ENCODE results near the gene ARHGAP29.
A peak's percentile ranks its signal among the peaks of the same experiment; 100 is the strongest.

ARHGAP29 gene, protein sequence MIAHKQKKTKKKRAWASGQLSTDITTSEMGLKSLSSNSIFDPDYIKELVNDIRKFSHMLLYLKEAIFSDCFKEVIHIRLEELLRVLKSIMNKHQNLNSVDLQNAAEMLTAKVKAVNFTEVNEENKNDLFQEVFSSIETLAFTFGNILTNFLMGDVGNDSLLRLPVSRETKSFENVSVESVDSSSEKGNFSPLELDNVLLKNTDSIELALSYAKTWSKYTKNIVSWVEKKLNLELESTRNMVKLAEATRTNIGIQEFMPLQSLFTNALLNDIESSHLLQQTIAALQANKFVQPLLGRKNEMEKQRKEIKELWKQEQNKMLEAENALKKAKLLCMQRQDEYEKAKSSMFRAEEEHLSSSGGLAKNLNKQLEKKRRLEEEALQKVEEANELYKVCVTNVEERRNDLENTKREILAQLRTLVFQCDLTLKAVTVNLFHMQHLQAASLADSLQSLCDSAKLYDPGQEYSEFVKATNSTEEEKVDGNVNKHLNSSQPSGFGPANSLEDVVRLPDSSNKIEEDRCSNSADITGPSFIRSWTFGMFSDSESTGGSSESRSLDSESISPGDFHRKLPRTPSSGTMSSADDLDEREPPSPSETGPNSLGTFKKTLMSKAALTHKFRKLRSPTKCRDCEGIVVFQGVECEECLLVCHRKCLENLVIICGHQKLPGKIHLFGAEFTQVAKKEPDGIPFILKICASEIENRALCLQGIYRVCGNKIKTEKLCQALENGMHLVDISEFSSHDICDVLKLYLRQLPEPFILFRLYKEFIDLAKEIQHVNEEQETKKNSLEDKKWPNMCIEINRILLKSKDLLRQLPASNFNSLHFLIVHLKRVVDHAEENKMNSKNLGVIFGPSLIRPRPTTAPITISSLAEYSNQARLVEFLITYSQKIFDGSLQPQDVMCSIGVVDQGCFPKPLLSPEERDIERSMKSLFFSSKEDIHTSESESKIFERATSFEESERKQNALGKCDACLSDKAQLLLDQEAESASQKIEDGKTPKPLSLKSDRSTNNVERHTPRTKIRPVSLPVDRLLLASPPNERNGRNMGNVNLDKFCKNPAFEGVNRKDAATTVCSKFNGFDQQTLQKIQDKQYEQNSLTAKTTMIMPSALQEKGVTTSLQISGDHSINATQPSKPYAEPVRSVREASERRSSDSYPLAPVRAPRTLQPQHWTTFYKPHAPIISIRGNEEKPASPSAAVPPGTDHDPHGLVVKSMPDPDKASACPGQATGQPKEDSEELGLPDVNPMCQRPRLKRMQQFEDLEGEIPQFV

DNA sequence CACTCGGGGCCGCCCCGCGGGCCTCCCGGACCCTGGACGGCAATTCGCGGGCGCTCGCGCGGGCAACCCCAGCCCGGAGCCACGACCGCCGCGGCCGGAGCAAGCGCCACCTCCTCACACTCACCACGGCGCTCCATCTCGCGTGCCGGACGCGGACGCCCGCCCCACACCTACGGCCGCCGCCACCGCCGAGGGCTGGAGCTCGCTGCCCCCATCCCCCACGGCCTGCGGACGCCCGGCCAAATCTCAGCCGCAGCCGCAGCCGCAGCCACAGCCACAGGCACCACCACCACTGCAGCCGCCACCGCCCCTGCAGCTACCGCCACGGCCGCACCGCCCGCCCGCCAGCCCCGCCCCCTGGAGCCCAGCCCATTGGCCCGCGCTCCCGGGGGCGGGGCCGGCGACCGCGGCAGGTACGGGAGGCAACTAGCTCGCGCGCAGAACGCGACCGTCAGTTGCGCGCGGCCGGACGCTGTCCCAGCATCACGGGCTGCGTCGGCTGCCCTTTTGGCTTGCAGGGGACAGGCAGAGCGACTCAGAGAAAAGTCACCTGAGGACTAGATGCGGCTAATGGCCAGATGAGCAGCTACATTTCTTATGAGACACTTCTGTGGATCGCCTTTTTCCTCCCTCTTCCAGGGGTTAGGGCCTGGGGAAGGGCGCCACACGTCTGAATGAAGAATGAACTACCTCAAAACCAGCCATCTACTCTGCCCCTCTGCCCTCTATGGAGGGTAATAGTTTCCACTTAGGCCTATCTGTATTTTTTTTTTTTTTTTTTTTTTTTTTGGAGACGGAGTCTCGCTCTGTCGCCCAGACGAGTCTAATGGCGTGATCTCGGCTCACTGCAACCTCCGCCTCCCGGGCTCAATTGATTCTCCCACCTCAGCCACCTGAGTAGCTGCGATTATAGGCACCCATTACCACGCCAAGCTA is at the start of gene ARHGAP29:
Gene ARHGAP29, minus strand, starts transcription at position 294 of the 936 bp plus-strand sequence. CDS start 5,973 bp downstream, outside the sequence.
- peak; percentile 27 for DNase-seq

DNA sequence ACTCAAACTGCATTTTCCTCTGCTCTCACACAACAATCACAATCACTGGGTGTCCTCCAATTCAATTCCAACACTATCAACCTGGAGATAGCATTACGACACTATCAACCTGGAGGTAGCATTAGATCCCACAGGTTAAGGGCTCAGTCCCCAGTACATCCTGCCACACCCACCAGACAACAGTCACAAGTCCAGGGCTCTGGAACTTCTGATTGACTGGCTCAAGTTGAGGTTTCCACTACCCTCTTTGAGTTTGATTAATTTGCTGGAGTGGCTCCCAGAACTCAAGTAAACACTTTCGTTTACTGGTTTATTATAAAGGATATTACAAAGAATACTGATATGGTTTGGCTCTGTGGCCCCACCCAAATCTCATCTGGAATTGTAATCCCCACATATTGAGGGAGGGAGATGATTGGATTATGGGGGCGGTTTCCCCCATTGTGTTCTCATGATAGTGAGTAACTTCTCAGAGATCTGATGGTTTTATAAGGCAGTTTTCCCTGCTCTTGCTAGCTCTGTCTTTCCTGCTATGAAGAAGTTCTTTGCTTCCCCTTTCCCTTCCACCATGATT is 49.6 kb upstream of the ARHGAP29 start:
- DNase-seq = no peak

DNA sequence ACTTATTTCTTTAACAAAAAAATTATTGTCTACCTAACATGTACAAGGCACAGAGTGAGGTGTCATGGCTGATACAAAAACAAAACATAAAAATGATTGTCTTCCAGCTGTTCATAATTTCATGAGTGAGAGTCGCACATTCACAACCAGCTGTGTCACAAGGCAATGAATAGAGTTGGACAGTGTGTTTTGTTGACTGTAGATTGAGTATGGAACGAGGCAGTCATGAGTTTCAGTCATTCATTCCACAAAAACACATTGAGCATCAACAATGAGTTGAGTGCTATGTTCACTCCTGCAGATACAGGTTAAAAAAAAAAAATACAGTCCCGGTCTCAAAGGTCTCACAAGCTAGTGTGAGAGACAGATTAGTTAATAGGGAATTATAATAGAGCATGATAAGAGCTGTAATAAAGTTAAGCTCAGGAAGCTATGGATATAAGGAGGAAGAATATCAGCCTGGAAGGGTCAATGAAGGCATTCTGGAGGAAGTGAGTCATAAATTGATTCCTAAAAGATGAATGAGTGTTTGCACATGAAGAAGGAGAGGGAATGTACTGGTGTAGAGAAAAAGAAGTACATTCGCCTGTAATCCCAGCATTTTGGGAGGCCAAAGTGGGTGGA is 47.8 kb upstream of the ARHGAP29 start:
- no peak for DNase-seq

DNA sequence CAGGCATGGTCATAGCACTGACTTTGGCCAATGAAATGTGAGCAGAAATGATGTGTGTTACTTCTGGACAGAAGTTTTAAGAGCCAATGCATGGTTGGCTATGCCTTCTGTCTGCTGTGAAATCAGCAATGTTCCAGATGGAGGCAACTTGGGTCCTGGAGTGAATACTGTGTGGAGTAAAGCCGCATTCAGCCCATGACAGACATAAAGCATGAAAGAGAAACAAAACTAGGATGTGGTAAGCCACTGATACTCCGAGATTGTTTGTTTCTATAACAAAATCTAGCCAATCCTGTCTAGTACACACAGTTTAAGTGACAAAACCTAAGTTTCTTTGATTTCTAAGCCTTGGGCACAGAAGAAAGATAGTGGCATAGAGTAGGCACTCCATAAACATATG is 47.1 kb upstream of the ARHGAP29 start:
- no peak for DNase-seq

DNA sequence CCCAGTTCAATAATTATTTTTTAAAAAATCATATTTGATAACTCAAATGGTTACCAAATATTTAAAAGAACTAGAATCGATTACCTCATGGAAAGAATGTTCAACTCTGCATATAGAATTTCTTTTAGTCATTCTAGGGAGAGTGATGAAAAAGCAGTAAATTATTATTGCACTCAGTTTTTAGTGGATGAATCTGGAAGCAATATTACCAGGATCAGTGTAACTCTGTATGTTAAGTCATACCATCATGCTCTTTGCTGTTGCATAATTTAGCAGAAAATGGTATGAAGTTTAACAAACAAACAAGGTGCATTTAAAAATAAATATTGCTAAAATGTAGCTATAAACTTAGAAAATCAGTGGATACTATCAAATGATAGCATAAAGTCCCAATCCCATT is 46.1 kb upstream of the ARHGAP29 start:
- no peak for DNase-seq

DNA sequence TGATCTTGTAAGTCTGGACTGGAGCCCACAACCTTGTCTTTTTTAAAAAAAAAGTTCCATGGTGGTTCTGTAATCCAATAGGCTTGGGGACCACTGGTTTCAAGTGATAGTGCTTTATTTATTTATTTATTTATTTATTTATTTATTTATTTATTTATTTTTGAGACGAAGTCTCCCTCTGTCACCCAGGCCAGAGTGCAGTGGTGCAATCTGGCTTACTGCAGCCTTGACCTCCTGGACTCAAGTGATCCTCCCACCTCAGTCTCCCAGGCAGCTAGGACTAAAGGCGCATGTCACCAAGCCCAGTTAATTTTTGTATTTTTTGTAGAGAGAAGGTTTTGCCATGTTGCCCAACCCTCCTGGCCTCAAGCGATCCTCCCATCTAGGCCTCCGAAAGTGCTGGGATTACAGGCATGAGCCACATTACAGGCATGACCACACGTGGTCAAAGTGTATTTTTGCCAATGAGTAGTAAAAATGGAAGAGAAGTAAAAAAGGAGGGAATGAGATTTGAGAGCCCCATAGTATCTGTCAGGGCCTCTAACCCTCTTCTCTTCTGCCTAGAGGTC is 44.8 kb upstream of the ARHGAP29 start:
- DNase-seq = no peak

DNA sequence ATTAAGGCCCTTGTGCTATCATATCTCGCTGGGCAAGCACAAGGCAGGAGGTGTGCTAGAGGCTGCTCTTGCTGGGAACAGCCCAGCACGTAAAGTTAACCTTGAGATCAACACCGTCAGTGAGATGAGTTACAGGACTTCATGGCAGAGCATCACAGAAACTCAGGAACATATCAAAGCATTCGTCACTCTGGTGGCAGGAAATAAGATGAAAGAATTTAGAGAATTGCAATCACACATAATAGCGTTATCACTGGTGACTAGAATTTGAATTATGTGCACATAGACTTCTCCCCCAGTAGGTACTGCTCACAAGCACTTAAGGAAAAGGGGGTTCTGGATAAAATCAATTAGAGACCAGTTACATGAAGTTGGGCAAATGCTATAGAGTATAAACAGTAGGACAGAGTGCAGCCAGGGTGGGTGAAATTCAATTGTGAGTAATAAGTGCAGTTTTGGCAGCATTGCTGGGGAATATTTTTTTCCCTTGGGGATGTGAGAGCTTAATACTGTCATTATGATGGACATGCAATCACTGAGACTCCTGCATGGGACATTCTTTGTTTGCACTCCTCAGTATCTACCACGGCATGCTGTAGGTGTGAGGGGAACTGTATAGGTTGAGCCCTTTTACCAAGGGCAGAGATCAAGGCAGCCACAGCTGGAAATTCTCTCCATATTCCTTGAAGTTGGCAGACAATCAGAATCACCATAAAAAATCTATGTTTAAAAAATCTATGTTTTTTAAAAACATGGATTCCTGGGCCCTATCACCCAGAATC is 44.2 kb upstream of the ARHGAP29 start:
- no peak for DNase-seq

DNA sequence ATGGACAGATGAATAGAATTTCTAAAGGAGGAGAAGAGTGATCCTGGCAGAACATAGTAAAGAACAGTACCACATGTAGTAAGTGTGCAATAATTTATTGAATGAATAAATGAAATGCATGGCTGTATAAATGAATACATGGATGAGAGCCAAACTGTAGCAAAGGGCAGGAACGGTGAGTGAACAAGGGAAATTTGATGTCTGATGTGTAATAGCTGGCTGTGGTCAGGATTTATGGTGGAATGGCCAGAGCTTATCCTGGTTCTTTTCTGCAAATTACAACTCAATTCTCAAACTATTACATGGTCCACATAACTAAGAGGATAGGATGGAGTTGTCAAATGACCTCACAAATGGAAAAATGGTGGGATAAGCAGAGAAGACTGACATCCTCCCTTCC is 43.2 kb upstream of the ARHGAP29 start:
- no peak for DNase-seq

DNA sequence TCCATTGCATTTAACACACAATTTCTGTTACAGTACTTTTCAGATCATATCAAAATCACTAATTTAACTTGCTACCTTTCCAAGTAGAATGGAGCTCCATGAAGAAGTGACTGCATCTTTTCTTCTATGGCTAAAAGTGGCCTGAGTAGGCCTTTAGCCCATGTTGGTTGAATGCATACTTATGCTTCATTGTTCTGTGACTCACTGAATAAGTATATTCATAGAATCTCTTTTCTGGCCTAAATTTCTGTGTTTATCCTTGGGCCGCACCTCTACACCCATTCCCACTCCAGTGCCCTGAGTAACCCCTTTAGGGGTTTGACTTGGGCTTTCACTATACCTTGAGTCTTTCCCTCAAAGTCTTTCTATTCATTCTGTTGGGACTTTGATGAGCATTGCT is 42.1 kb upstream of the ARHGAP29 start:
- no peak for DNase-seq

DNA sequence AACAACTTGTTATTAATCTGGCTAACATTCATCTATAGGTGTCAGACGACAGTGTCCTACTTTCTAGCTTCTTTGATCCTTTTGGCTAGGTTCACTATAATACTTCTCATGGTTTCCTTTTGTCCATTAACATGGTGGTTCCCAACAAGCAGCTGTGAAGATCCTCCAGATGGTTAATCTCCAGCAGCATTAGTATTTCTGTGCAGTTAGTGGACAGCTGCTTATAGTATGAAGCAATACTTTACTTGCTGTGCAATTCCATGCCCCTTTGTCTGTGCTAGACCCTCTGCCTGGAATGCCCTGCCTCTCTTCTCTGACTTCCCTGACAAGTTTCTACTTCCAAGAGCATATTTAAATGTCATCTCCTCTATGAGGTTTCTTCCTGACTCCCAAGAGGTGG is 41.7 kb upstream of the ARHGAP29 start:
- DNase-seq = no peak

DNA sequence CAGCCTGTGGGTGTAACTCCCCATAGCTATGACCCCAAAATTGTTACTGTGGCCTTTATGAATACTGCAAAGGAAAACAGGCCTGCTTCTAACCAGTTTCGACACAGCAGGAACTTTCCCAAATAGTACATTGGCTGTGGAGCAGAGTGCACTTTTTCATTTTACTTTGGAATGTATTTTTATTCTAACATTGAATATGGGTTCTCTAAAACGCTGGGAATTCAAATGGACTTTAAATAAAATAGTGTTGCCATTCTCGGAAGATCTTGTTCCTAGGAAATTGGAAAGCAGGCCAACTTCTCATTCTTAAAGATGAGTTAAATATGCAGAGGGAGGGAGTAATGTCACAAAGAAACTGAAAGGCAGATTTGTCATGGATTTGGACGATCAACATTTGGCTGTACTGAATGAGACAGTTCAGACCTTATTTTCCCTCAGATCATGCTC is 39.6 kb upstream of the ARHGAP29 start:
- DNase-seq = no peak

DNA sequence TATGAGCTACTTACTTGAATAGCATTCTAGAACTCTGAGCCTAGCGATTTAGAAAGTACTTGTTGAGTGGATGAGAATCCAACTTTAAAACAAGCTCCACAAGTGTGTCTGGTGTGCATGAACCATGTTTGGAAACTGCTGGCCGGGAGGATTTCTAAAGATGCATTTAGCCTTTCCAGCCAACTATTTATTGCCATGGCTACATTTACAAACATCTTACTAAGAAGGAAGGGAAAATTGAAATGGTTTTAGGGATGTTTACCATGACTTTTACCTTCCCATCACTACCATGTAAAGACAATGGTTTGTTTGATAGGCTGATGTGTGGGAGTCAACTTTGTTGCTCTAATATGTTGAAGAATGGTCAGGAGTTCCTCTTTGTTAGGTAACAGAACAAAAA is 37.7 kb upstream of the ARHGAP29 start:
- no peak for DNase-seq

DNA sequence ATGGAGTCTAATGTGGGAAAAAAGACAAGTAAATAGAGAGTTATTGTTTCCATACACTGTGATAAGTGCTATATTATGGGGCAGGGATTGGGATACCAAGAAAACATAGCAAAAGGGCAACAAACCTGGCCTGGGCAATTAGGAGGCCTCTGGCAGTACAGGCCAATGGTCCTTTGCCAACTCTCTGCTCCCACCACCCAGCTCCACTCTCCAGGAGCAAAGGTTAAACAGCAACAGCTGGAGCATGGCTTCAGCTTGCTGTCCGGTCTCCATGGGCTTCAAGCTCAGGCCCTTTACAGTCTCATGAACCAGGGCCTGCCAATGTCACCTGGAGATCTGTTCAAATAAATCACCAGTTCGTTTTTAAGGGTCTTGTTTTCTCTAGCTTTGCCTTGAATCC is 37.2 kb upstream of the ARHGAP29 start:
- DNase-seq = no peak

DNA sequence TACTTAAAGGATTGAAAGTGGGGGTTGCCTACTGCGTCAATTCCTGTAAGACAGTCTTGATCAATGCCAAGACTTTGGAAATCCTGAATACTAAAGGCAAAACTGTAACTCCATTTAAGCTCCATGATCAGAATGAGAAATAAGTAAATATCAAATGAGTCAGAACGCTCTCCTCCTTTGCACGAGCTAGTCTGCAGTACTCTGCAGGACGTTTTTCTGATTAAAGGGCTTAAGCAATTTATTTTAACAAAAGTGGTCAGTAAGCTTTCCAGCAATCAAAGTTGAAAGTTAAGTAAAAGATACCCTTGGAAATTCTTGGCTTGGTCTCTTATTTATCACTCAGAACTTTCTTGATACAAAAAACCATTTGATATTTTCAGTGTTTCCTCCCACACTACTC is 35.7 kb upstream of the ARHGAP29 start:
- no peak for DNase-seq

DNA sequence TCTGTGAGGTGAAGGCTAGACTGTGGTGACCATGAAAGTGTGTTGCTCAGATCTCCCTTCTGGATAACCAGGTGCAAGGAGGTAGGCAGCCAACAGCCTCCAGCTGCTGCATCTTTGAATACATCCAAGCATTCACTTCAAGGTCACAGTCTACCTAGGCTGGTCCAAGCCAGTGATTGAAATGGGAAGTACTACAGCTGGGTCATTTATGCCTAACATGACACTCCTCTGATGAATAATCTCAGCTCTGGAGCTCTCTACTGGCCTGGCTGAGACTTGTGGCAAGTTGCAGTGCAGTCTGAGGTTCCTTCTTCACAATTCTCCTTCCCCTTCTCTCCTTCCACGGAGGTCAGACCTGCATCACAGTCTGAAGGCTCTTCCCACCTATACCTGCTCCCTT is 35.0 kb upstream of the ARHGAP29 start:
- DNase-seq = no peak

DNA sequence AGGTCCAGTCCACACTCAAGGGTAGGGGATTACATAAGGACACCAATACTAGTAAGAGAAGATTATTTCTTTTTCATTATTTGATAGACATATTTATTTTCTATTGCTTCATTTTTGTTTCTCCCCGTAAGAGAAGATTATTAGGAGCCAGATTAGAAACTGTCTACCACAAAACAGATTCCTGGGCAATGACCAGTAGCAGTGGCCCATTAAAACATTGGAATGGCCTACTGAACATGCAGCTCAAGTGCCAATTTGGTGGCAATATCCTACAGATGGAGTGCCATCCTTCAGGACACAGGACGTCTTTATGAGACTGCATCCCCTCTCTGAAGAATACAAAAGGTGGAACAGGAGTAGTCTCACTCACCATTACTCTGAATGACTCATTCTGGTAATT is 34.0 kb upstream of the ARHGAP29 start:
- no peak for DNase-seq

DNA sequence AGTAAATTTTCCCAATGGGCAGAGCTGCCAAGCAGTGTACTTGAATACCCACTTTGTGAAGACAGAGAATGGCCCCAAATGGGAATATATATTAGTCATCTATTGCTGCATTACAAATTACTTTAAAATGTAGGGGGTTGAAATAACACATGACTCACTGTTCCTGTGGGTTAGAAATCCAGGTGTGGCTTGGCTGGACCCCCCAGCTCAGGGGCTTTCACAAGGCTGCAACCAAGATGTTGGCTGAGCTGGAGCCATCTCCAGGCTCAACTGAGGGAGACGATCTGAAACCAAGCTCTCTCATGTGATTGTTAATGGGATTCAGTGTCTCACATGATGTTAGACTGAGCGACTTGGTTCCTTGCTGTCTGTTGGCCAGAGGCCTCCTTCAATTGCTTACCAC is 33.4 kb upstream of the ARHGAP29 start:
- DNase-seq = no peak

DNA sequence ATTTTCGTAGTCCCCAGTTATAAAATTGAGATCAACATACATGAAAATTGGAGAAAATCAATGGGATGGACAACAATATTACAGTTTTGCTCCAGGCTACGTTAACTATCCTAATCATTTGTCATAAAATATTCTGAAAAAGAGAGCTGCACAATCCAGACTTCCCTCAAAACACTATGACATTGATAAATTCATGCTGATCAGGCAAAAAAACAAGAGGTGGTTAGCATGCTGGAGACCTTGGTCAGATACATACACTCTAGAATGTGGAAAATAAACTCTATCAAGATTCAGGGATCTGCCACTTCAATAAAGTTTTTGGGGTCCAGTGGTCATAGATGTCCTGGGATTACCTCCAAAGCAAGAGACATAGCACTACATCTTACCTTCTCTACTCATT is 32.5 kb upstream of the ARHGAP29 start:
- no peak for DNase-seq

DNA sequence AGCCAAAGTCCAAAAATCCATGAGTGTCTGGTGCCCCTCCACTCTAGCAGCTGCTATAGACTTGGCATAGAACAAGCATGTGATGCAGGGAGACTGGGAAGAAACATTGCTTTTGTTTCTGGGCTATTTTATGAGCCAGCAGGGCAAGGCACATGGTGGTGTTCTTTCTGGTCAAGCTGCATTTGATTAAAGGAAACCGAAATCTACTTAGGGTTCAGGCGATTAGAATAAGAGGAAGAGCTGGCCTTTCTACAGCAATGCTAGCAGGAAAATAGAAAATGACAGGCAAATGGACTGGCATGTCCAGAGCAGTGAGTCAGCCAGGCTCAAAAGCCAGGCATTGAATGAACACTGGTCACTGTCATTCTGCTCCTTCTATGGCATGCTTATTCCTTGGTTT is 28.5 kb upstream of the ARHGAP29 start:
- no peak for DNase-seq

DNA sequence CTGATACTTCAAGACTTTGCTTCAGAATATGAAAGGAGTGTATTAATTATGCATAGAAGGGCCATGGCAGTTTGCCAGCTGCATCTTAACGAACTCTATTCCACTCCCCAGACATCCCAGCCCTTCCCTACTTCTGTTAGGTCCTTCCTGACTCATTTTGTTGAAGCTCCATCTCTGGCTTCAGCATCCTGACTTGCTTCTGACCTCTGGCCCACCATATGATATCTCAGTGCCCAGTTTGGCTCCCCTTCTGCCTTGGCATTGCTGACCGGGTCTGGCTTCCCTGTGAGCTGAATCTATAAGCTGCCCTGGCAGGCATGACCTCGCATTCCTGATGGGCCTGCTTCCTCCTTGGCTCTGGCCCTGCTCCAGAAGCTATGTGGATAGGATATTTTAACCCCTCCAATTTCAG is 27.6 kb upstream of the ARHGAP29 start:
- DNase-seq = no peak

All from activated CD4-positive, alpha-beta T cell treated with anti-CD3 and anti-CD28 coated beads, Interleukin-2, amount 50 U/mL, for 1 hour (primary cell).